IMR-90 (cell line): ENCODE measurements around the gene LYZL2. TPM values are rescaled to one million over a fixed set of nuclear protein-coding genes. Genes with fewer than 3 reads are reported as not detected.

Source experiments
- ATAC-seq: fragments of 200-7000 bp; cut with Tn5 transposase; 2 replicates; pipeline ENCODE4 v1.9.1; 2020; ENCODE audit warnings: low read depth, mild to moderate bottlenecking, moderate library complexity
- Bru-seq: library from RNA; stranded (reverse); fragments of 400-500 nt; gene quantifications from one replicate; lab custom pipeline; 2021; lab: Mats Ljungman, UMichigan
- BruChase-seq, 2 experiments: library from RNA; stranded (reverse); fragments of 400-500 nt; gene quantifications; one replicate each; lab custom pipeline; 2021; lab: Mats Ljungman, UMichigan
- BruUV-seq: library from RNA; stranded (reverse); fragments of 400-500 nt; replicated peaks from 2 replicates; lab custom pipeline; 2021; lab: Mats Ljungman, UMichigan
- CTCF ChIA-PET: fragments of 300-600 bp; formaldehyde crosslinking; extraction: SDS; loops from one replicate; lab custom pipeline; 2021; ENCODE audit warnings: antibody characterized with exemption; lab: Yijun Ruan, JAX
- POLR2A ChIA-PET: fragments of 300-600 bp; sonication (Branson Sonifier 250); formaldehyde crosslinking; loops from one replicate; lab custom pipeline; 2022; ENCODE audit warnings: antibody characterized with exemption; ENCODE audit not compliant: unreplicated experiment; lab: Charles Lee
- DNase-seq: peaks from one replicate; pipeline ENCODE4 v3.0.0; 2013
- H2AFZ ChIP-seq: replicated peaks from 2 replicates; pipeline ENCODE3; 2013; ENCODE audit warnings: low read length, mild to moderate bottlenecking; ENCODE audit not compliant: poor library complexity
- H2AK5ac ChIP-seq: 2 replicates; pipeline ENCODE4 v1.6.1; 2013; ENCODE audit warnings: low read depth, low read length, inconsistent platforms
- H2AK9ac ChIP-seq: replicated peaks from 2 replicates; pipeline ENCODE3; 2013; ENCODE audit warnings: mild to moderate bottlenecking, low read depth, low read length, moderate library complexity; ENCODE audit not compliant: poor library complexity
- H2BK120ac ChIP-seq: 2 replicates; pipeline ENCODE4 v1.6.1; 2013; ENCODE audit warnings: low read depth, low read length, inconsistent platforms
- H2BK15ac ChIP-seq: 3 replicates; pipeline ENCODE4 v1.6.1; 2013; ENCODE audit warnings: low read depth, low read length, inconsistent platforms
- H2BK20ac ChIP-seq: 2 replicates; pipeline ENCODE4 v1.6.1; 2013; ENCODE audit warnings: low read depth, mild to moderate bottlenecking, inconsistent platforms, low read length, moderate library complexity
- H2BK5ac ChIP-seq: 2 replicates; pipeline ENCODE4 v1.6.1; 2013; ENCODE audit warnings: mild to moderate bottlenecking, low read depth, low read length, inconsistent platforms; ENCODE audit not compliant: poor library complexity, severe bottlenecking
- H3K14ac ChIP-seq: replicated peaks from 2 replicates; pipeline ENCODE4 v1.6.1; 2013; ENCODE audit warnings: low read depth, low read length, inconsistent platforms
- H3K18ac ChIP-seq: 2 replicates; pipeline ENCODE4 v1.6.1; 2013; ENCODE audit warnings: low read depth, low read length, control low read depth
- H3K23ac ChIP-seq: 2 replicates; pipeline ENCODE4 v1.6.1; 2013; ENCODE audit warnings: low read depth, low read length, inconsistent platforms
- H3K27ac ChIP-seq: 2 replicates; pipeline ENCODE4 v1.5.1; 2013; ENCODE audit warnings: mild to moderate bottlenecking, control low read depth, low read length; ENCODE audit not compliant: insufficient read depth
- H3K27me3 ChIP-seq: 2 replicates; pipeline ENCODE4 v1.6.1; 2013; ENCODE audit warnings: low read length; ENCODE audit not compliant: control insufficient read depth, insufficient read depth
- H3K36me3 ChIP-seq: 2 replicates; pipeline ENCODE4 v1.6.1; 2013; ENCODE audit warnings: low read length, mixed read lengths; ENCODE audit not compliant: control insufficient read depth, insufficient read depth
- H3K4ac ChIP-seq: 2 replicates; pipeline ENCODE4 v1.6.1; 2013; ENCODE audit warnings: low read depth, low read length, inconsistent platforms
- H3K4me1 ChIP-seq: 2 replicates; pipeline ENCODE4 v1.6.1; 2013; ENCODE audit warnings: low read length, mixed read lengths; ENCODE audit not compliant: control insufficient read depth, insufficient read depth
- H3K4me2 ChIP-seq: 2 replicates; pipeline ENCODE4 v1.6.1; 2013; ENCODE audit warnings: low read depth, mild to moderate bottlenecking, control low read depth, low read length, moderate library complexity
- H3K4me3 ChIP-seq: 2 replicates; pipeline ENCODE4 v1.5.1; 2013; ENCODE audit warnings: low read depth, mild to moderate bottlenecking, control low read depth, low read length, moderate library complexity; ENCODE audit not compliant: insufficient read depth
- H3K56ac ChIP-seq: 2 replicates; pipeline ENCODE4 v1.6.1; 2013; ENCODE audit warnings: low read length, inconsistent platforms; ENCODE audit not compliant: insufficient read depth; ENCODE audit errors: extremely low read depth
- H3K79me1 ChIP-seq, 2 experiments: 2 replicates each; pipeline ENCODE4 v1.6.1; 2013; ENCODE audit warnings: low read length in 2 of 2, inconsistent platforms in 1 of 2, low read depth in 1 of 2
- H3K9ac ChIP-seq: 2 replicates; pipeline ENCODE4 v1.6.1; 2013; ENCODE audit warnings: low read depth, low read length, control low read depth
- H3K9me1 ChIP-seq: 2 replicates; pipeline ENCODE4 v1.6.1; 2013; ENCODE audit warnings: low read length, inconsistent platforms; ENCODE audit not compliant: insufficient read depth
- H3K9me3 ChIP-seq: 2 replicates; pipeline ENCODE4 v1.6.1; 2013; ENCODE audit warnings: low read length; ENCODE audit not compliant: control insufficient read depth, insufficient read depth
- H4K20me1 ChIP-seq: 2 replicates; pipeline ENCODE4 v1.6.1; 2013; ENCODE audit warnings: low read length, inconsistent platforms; ENCODE audit not compliant: insufficient read depth
- H4K5ac ChIP-seq: 2 replicates; pipeline ENCODE4 v1.6.1; 2013; ENCODE audit warnings: mild to moderate bottlenecking, low read depth, low read length, control low read depth
- H4K8ac ChIP-seq, 2 experiments: 2 replicates each; pipeline ENCODE4 v1.6.1; 2013; ENCODE audit warnings: low read depth in 2 of 2, low read length in 2 of 2, control low read depth in 1 of 2, inconsistent platforms in 1 of 2
- H4K91ac ChIP-seq: 2 replicates; pipeline ENCODE4 v1.6.1; 2013; ENCODE audit warnings: low read depth, low read length, inconsistent platforms; ENCODE audit not compliant: insufficient read depth
- BHLHE40 ChIP-seq: fragments of 150-350 bp; IDR thresholded peaks from 2 replicates; pipeline ENCODE4 v1.6.1; 2016; ENCODE audit warnings: mild to moderate bottlenecking, low read depth, low read length
- CEBPB ChIP-seq: IDR thresholded peaks from 2 replicates; pipeline ENCODE4 v1.6.1; 2012; ENCODE audit warnings: low read depth, low read length, improper control_type of control experiment
- CHD1 ChIP-seq: IDR thresholded peaks from 2 replicates; pipeline ENCODE4 v1.6.1; 2012; ENCODE audit warnings: low read depth, low read length, improper control_type of control experiment
- FOS ChIP-seq: fragments of 150-350 bp; IDR thresholded peaks from 2 replicates; pipeline ENCODE4 v1.6.1; 2016; ENCODE audit warnings: low read depth, low read length
- MAFK ChIP-seq: IDR thresholded peaks from 2 replicates; pipeline ENCODE4 v1.6.1; 2012; ENCODE audit warnings: low read depth, low read length, improper control_type of control experiment
- MAZ ChIP-seq: IDR thresholded peaks from 2 replicates; pipeline ENCODE4 v1.6.1; 2012; ENCODE audit warnings: low read depth, mild to moderate bottlenecking, low read length, improper control_type of control experiment, moderate library complexity, borderline replicate concordance
- MXI1 ChIP-seq: IDR thresholded peaks from 2 replicates; pipeline ENCODE4 v1.6.1; 2012; ENCODE audit warnings: low read depth, mild to moderate bottlenecking, low read length, moderate library complexity, borderline replicate concordance
- NFE2L2 ChIP-seq: fragments of 150-350 bp; IDR thresholded peaks from 2 replicates; pipeline ENCODE4 v1.6.1; 2016; ENCODE audit warnings: low read depth, mild to moderate bottlenecking, low read length
- POLR2A ChIP-seq: IDR thresholded peaks from 2 replicates; pipeline ENCODE4 v1.6.1; 2012; ENCODE audit warnings: mild to moderate bottlenecking, low read depth, low read length
- RAD21 ChIP-seq: IDR thresholded peaks from 2 replicates; pipeline ENCODE4 v1.6.1; 2012; ENCODE audit warnings: low read length, improper control_type of control experiment
- RCOR1 ChIP-seq: IDR thresholded peaks from 2 replicates; pipeline ENCODE4 v1.6.1; 2012; ENCODE audit warnings: mild to moderate bottlenecking, low read length, improper control_type of control experiment; ENCODE audit not compliant: insufficient replicate concordance
- RFX5 ChIP-seq: IDR thresholded peaks from 2 replicates; pipeline ENCODE4 v1.8.0; 2012; ENCODE audit warnings: low read depth, mild to moderate bottlenecking, low read length, moderate library complexity
- SMC3 ChIP-seq: fragments of 150-350 bp; IDR thresholded peaks from 2 replicates; pipeline ENCODE4 v1.6.1; 2016; ENCODE audit warnings: low read depth, mild to moderate bottlenecking, antibody characterized with exemption, low read length, moderate library complexity
- WGBS, 2 experiments: methylation state at CpG; one replicate each; pipeline versions ENCODE4 v1.1.5 to v1.1.7; 2013; ENCODE audit warnings: missing lambda C conversion rate in 2 of 2; ENCODE audit not compliant: insufficient read length in 1 of 2; ENCODE audit errors: extremely low coverage in 2 of 2; 5-methylcytosine and 5-hydroxymethylcytosine counted together
- dilution Hi-C: fragments of 300-500 bp; cut with HindIII; formaldehyde crosslinking; loops from one replicate; pipeline ENCODE4 v1.14.3; 2018; ENCODE audit warnings: low sequenced_read_pairs; ENCODE audit not compliant: unreplicated experiment
- in situ Hi-C: fragments of 300-500 bp; cut with MboI; formaldehyde crosslinking; loops from 3 replicates; pipeline ENCODE4 v1.14.3; 2019; ENCODE audit warnings: low sequenced_read_pairs, inconsistent platforms, mixed read lengths
- intact Hi-C: fragments of 100-400 bp; cut with micrococcal nuclease; formaldehyde crosslinking; loops from 2 replicates; pipeline ENCODE4 v1.10.0; 2022
- long read RNA-seq: library from polyadenylated mRNA; unstranded; transcript quantifications from one replicate; pipeline ENCODE4 v2.0.0, GENCODE V29; 2021; ENCODE audit not compliant: unreplicated experiment
- polyA plus RNA-seq, 3 experiments: library from polyadenylated mRNA; depleted of rRNA; stranded (reverse); fragments of >200 nt; gene quantifications; 2 replicates each; pipeline ENCODE4 v1.2.3, GENCODE V29; 2012; ENCODE audit warnings: low replicate concordance in 1 of 3
- total RNA-seq: library from RNA; depleted of rRNA; stranded (reverse); fragments of >200 nt; gene quantifications from 2 replicates; pipeline ENCODE4 v1.2.3, GENCODE V29; 2012; rRNA removed
- TF ChIP-seq, protein P1 (sequence below): fragments of 150-350 bp; IDR thresholded peaks from 2 replicates; pipeline ENCODE4 v1.6.1; 2017; ENCODE audit warnings: mild to moderate bottlenecking, antibody characterized with exemption, low read length, low read depth
- TF ChIP-seq, protein P2 (sequence below): conservative IDR thresholded peaks from 2 replicates; pipeline ENCODE4 v1.5.1; 2012; ENCODE audit warnings: mild to moderate bottlenecking, low read depth, low read length, improper control_type of control experiment

LYZL2 gene
- total RNA-seq (not detected in 2 replicates), polyA plus RNA-seq (2012; rRNA removed) (not detected in 2 replicates), Bru-seq, nascent RNA (not detected), BruChase-seq, experiment 1, labeled RNA remaining after a 6-hour chase (not detected), BruChase-seq, experiment 2, labeled RNA remaining after a 2-hour chase (not detected)
- polyA plus RNA-seq (2012; cell fraction: cytosol; rRNA removed): not detected in 2 replicates
- not detected in 2 replicates for polyA plus RNA-seq (2012; cell fraction: nucleus; rRNA removed; ENCODE audit: low replicate concordance)
- long read RNA-seq: 0 reads

DNA sequence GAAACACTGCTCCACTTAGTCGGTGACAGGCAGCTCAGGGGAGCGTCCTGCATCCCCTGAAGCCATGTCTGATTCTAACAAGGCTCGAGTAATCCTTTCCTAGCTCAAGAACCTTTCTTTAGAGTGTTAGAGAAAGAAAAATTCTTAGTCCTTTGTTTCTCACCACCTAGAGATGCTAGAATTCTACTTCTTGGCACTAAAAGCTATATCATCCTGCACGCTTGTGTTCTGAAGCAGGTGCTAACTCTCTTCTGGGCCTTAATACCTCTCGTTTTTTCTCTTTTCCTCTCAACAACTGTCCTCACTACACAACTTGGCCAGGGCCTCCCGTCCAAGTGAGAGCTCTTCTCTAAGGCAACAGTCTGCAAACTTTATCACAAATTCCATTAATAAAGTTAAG lies at the start of gene LYZL2:
TSS of gene LYZL2 (minus strand) at position 101 of the 400 bp plus-strand sequence. CDS start 2,838 bp downstream, outside the sequence.
- Histone ChIP-seq H3K4ac (no peak within 1 kb of the TSS), H3K79me1 (no peaks in the 10 kb centered on the region), H3K9me3 (no peaks in the 10 kb centered on the region), H3K18ac (no peak within 1 kb of the TSS), H3K36me3 (no peaks in the 10 kb centered on the region), H2BK15ac (no peak within 1 kb of the TSS), H2BK20ac (no peak within 1 kb of the TSS; the same call in 1 of the 2 replicates), H4K20me1 (no peaks in the 10 kb centered on the region), H4K5ac (no peak within 1 kb of the TSS), H2BK5ac (no peak within 1 kb of the TSS), H4K91ac (no peak within 1 kb of the TSS), H2AK9ac (no peak within 1 kb of the TSS), H2BK120ac (no peak within 1 kb of the TSS), H3K9ac (no peak within 1 kb of the TSS), H3K23ac (no peak within 1 kb of the TSS), H4K8ac (no peak within 1 kb of the TSS), H3K4me1 (peaks cover 2% of the 10 kb centered on the region; the same call in 1 of the 2 replicates), H3K14ac (no peak within 1 kb of the TSS), H3K4me3 (no peak within 1 kb of the TSS), H2AFZ (no peak within 1 kb of the TSS), H3K9me1 (no peaks in the 10 kb centered on the region), H3K4me2 (no peak within 1 kb of the TSS), H3K27ac (no peak within 1 kb of the TSS), H2AK5ac (no peak within 1 kb of the TSS), H3K56ac (no peak within 1 kb of the TSS), H3K27me3 (no peaks in the 10 kb centered on the region)
- in situ Hi-C loops: loop anchor here (10.0 kb wide), 1 partner anchor 1335 kb away; no protein-coding TSS in a partner anchor
- no peak for ATAC-seq
- dilution Hi-C loops: no loop called here
- no TSS peak for BruUV-seq
- intact Hi-C loops: no loop called here
- POLR2A ChIA-PET: no interaction called here
- CTCF ChIA-PET: no interaction called here
- no peak for DNase-seq
- TF ChIP-seq POLR2A: no peak
- TF ChIP-seq RFX5: no peak
- TF ChIP-seq CHD1: no peak
- no peak for TF ChIP-seq BHLHE40
- TF ChIP-seq SMC3: no peak
- TF ChIP-seq MAZ: no peak
- no peak for TF ChIP-seq CEBPB
- TF ChIP-seq, protein P1, sequence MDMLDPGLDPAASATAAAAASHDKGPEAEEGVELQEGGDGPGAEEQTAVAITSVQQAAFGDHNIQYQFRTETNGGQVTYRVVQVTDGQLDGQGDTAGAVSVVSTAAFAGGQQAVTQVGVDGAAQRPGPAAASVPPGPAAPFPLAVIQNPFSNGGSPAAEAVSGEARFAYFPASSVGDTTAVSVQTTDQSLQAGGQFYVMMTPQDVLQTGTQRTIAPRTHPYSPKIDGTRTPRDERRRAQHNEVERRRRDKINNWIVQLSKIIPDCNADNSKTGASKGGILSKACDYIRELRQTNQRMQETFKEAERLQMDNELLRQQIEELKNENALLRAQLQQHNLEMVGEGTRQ: no peak
- TF ChIP-seq FOS: no peak
- no peak for TF ChIP-seq NFE2L2
- TF ChIP-seq RCOR1: no peak
- TF ChIP-seq MXI1: no peak
- TF ChIP-seq, protein P2, sequence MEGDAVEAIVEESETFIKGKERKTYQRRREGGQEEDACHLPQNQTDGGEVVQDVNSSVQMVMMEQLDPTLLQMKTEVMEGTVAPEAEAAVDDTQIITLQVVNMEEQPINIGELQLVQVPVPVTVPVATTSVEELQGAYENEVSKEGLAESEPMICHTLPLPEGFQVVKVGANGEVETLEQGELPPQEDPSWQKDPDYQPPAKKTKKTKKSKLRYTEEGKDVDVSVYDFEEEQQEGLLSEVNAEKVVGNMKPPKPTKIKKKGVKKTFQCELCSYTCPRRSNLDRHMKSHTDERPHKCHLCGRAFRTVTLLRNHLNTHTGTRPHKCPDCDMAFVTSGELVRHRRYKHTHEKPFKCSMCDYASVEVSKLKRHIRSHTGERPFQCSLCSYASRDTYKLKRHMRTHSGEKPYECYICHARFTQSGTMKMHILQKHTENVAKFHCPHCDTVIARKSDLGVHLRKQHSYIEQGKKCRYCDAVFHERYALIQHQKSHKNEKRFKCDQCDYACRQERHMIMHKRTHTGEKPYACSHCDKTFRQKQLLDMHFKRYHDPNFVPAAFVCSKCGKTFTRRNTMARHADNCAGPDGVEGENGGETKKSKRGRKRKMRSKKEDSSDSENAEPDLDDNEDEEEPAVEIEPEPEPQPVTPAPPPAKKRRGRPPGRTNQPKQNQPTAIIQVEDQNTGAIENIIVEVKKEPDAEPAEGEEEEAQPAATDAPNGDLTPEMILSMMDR: no peak
- TF ChIP-seq RAD21: no peak
- TF ChIP-seq MAFK: no peak
- WGBS, 2 experiments: no CpG with 5 or more reads among the region's 6 CpGs
